ENCODE results near the gene UXS1.
"Not testable (repeated sequence)": the region's sequence is repeated elsewhere in the genome, so short reads cannot be mapped to it uniquely, and the experiment has no call there.

Gene UXS1

GRCh38 chr2:106208399-106208798 lies 14.3 kb upstream of the UXS1 start:
- Histone ChIP-seq H3K9me3 (ENCODE audit: control insufficient read depth in 1 of 2, low read length in 2 of 2) (no peaks in the 10 kb centered on the region), H3K4me1 (ENCODE audit: control insufficient read depth in 1 of 2, insufficient read depth in 2 of 2, low read length in 2 of 2) (no peaks in the 10 kb centered on the region), H3K27me3 (ENCODE audit: control insufficient read depth in 1 of 2, insufficient read depth in 2 of 2, low read length in 2 of 2) (no peaks in the 10 kb centered on the region), H3K36me3 (ENCODE audit: control insufficient read depth in 1 of 2, insufficient read depth in 2 of 2, low read length in 2 of 2) (no peaks in the 10 kb centered on the region), H3K4me3 (ENCODE audit: low read depth in 1 of 2, low read length in 2 of 2) (no peak overlapping the region), H3K9ac (ENCODE audit: low read depth in 1 of 2, low read length in 2 of 2) (no peak overlapping the region), H3K27ac (ENCODE audit: low read depth, low read length) (no peak overlapping the region)

DNA sequence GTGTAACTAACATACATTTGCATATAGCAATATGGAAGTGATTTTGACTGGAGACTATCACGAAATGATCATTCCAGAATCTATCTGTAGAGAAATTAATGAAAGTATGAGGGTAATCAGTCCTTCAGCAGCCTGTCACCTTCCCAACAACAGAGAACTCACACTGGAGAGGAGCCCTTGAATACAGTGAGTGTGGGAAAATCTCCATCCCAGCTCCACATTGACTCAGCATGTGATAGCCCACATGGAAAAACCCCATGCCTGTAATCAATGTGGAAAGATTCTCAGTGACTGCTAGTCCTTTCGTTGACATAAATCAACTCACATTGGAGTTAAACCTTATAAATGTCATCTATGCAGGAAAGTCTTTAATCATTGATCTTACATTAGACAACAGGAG lies 13.1 kb upstream of the UXS1 start:
- Histone ChIP-seq H3K27me3 (ENCODE audit: control insufficient read depth in 1 of 2, insufficient read depth in 2 of 2, low read length in 2 of 2) (no peaks in the 10 kb centered on the region), H3K27ac (ENCODE audit: low read depth, low read length) (no peak overlapping the region), H3K4me3 (ENCODE audit: low read depth in 1 of 2, low read length in 2 of 2) (no peak overlapping the region), H3K9ac (ENCODE audit: low read depth in 1 of 2, low read length in 2 of 2) (no peak overlapping the region), H3K4me1 (ENCODE audit: control insufficient read depth in 1 of 2, insufficient read depth in 2 of 2, low read length in 2 of 2) (no peaks in the 10 kb centered on the region), H3K9me3 (ENCODE audit: control insufficient read depth in 1 of 2, low read length in 2 of 2) (no peaks in the 10 kb centered on the region), H3K36me3 (ENCODE audit: control insufficient read depth in 1 of 2, insufficient read depth in 2 of 2, low read length in 2 of 2) (no peaks in the 10 kb centered on the region)

- Histone ChIP-seq H3K36me3 (ENCODE audit: control insufficient read depth in 1 of 2, insufficient read depth in 2 of 2, low read length in 2 of 2) (no peaks in the 10 kb centered on the region), H3K27ac (ENCODE audit: low read depth, low read length) (no peak overlapping the region), H3K27me3 (ENCODE audit: control insufficient read depth in 1 of 2, insufficient read depth in 2 of 2, low read length in 2 of 2) (no peaks in the 10 kb centered on the region), H3K4me1 (ENCODE audit: control insufficient read depth in 1 of 2, insufficient read depth in 2 of 2, low read length in 2 of 2) (no peaks in the 10 kb centered on the region), H3K9ac (ENCODE audit: low read depth in 1 of 2, low read length in 2 of 2) (no peak overlapping the region), H3K4me3 (ENCODE audit: low read depth in 1 of 2, low read length in 2 of 2) (no peak overlapping the region), H3K9me3 (ENCODE audit: control insufficient read depth in 1 of 2, low read length in 2 of 2) (no peaks in the 10 kb centered on the region)
Observed at GRCh38 chr2:106205488-106205887, 11.4 kb upstream of the UXS1 start.

GRCh38 chr2:106204551-106204950 lies 10.4 kb upstream of the UXS1 start:
- not testable (repeated sequence) for H3K9me3 ChIP-seq (ENCODE audit: control insufficient read depth in 1 of 2, low read length in 2 of 2); H3K4me3 ChIP-seq (ENCODE audit: low read depth in 1 of 2, low read length in 2 of 2); H3K27me3 ChIP-seq (ENCODE audit: control insufficient read depth in 1 of 2, insufficient read depth in 2 of 2, low read length in 2 of 2); H3K27ac ChIP-seq (ENCODE audit: low read depth, low read length); H3K4me1 ChIP-seq (ENCODE audit: control insufficient read depth in 1 of 2, insufficient read depth in 2 of 2, low read length in 2 of 2); H3K9ac ChIP-seq (ENCODE audit: low read depth in 1 of 2, low read length in 2 of 2); H3K36me3 ChIP-seq (ENCODE audit: control insufficient read depth in 1 of 2, insufficient read depth in 2 of 2, low read length in 2 of 2)

DNA sequence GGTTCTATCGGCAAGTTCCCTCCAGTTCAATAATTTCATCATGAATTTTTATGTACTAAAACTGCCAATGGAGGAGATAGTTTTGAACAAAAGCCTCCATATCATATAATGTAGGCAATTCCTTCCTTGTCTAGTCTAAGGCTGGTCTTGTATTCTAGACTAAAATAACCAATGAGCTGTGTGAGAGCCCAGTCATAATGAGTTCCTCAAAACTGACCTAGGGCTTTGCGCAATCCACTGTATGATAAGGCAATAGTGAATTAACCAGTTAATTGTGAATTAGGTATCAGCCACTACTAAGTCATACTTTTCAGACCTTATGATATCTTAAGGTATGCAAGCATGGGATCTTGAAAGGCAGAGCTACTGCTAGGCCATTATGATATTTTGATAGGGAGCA lies 7.6 kb upstream of the UXS1 start:
- no peak overlapping the region for H3K4me3 ChIP-seq (ENCODE audit: low read depth in 1 of 2, low read length in 2 of 2)
- H3K4me1 ChIP-seq (ENCODE audit: control insufficient read depth in 1 of 2, insufficient read depth in 2 of 2, low read length in 2 of 2): no peaks in the 10 kb centered on the region
- H3K36me3 ChIP-seq (ENCODE audit: control insufficient read depth in 1 of 2, insufficient read depth in 2 of 2, low read length in 2 of 2): no peaks in the 10 kb centered on the region

GRCh38 chr2:106197878-106198277 lies 3.8 kb upstream of the UXS1 start:
- Histone ChIP-seq H3K4me3 (ENCODE audit: low read depth in 1 of 2, low read length in 2 of 2) (no peak overlapping the region), H3K4me1 (ENCODE audit: control insufficient read depth in 1 of 2, insufficient read depth in 2 of 2, low read length in 2 of 2) (peaks cover under 1 to 5% of the 10 kb centered on the region in 2 donors), H3K27me3 (ENCODE audit: control insufficient read depth in 1 of 2, insufficient read depth in 2 of 2, low read length in 2 of 2) (no peaks in the 10 kb centered on the region), H3K9me3 (ENCODE audit: control insufficient read depth in 1 of 2, low read length in 2 of 2) (no peaks in the 10 kb centered on the region), H3K27ac (ENCODE audit: low read depth, low read length) (no peak overlapping the region), H3K36me3 (ENCODE audit: control insufficient read depth in 1 of 2, insufficient read depth in 2 of 2, low read length in 2 of 2) (no peaks in the 10 kb centered on the region), H3K9ac (ENCODE audit: low read depth in 1 of 2, low read length in 2 of 2) (no peak overlapping the region)

More for the DNA sequence above, 7.6 kb upstream of the UXS1 start:
- no peak overlapping the region for H3K27ac ChIP-seq (ENCODE audit: low read depth, low read length)
- no peaks in the 10 kb centered on the region for H3K27me3 ChIP-seq (ENCODE audit: control insufficient read depth in 1 of 2, insufficient read depth in 2 of 2, low read length in 2 of 2)
- no peaks in the 10 kb centered on the region for H3K9me3 ChIP-seq (ENCODE audit: control insufficient read depth in 1 of 2, low read length in 2 of 2)
- H3K9ac ChIP-seq (ENCODE audit: low read depth in 1 of 2, low read length in 2 of 2): no peak overlapping the region

DNA sequence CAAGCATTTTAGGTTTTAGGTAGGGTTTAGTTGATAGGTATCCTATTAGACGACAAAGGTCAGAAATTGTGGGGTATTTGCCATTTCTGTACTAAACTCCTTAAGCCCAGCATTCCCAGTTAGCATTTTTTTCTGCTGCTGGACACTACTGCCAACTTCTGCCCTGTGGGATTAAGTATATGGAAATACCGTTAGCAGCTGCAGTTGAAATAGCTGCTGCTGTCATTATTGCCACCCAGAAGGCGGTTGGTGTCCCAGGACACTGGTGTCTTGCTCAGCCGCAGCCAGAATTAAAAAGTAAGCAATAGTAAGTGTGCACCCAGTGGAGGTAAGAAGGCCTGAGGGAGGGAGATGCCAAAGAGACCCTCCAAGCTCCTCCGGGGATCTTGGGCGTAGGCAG lies 1.9 kb upstream of the UXS1 start:
- Histone ChIP-seq H3K9me3 (ENCODE audit: control insufficient read depth in 1 of 2, low read length in 2 of 2) (no peaks in the 10 kb centered on the region), H3K36me3 (ENCODE audit: control insufficient read depth in 1 of 2, insufficient read depth in 2 of 2, low read length in 2 of 2) (no peaks in the 10 kb centered on the region), H3K4me1 (ENCODE audit: control insufficient read depth in 1 of 2, insufficient read depth in 2 of 2, low read length in 2 of 2) (peaks cover 5 to 10% of the 10 kb centered on the region in 2 donors), H3K4me3 (ENCODE audit: low read depth in 1 of 2, low read length in 2 of 2) (no peak overlapping the region), H3K9ac (ENCODE audit: low read depth in 1 of 2, low read length in 2 of 2) (no peak overlapping the region), H3K27me3 (ENCODE audit: control insufficient read depth in 1 of 2, insufficient read depth in 2 of 2, low read length in 2 of 2) (no peaks in the 10 kb centered on the region), H3K27ac (ENCODE audit: low read depth, low read length) (no peak overlapping the region)

DNA sequence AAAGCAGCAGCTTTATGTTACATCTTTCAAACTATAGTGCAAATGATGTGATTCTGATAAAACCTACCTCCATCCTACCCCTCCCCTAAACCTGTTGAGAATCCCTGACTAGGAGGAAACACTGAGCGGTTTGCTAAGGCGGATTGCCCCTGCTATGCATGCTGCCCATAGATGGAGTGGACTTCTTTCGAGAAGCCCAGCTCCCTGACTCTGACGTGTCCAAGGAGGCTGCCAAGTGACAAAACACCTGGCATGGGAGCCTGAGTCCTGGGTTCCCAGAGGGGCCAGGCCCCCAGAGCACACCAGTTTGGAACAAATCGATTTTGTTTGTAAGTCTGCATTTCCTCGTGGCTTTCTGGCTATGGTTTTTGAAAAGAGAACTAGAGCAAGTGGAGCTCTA lies 1.4 kb upstream of the UXS1 start:
- Histone ChIP-seq H3K4me1 (ENCODE audit: control insufficient read depth in 1 of 2, insufficient read depth in 2 of 2, low read length in 2 of 2) (peaks cover 5 to 10% of the 10 kb centered on the region in 2 donors), H3K9me3 (ENCODE audit: control insufficient read depth in 1 of 2, low read length in 2 of 2) (no peaks in the 10 kb centered on the region), H3K9ac (ENCODE audit: low read depth in 1 of 2, low read length in 2 of 2) (no peak overlapping the region), H3K27me3 (ENCODE audit: control insufficient read depth in 1 of 2, insufficient read depth in 2 of 2, low read length in 2 of 2) (no peaks in the 10 kb centered on the region), H3K4me3 (ENCODE audit: low read depth in 1 of 2, low read length in 2 of 2) (no peak overlapping the region), H3K27ac (ENCODE audit: low read depth, low read length) (no peak overlapping the region), H3K36me3 (ENCODE audit: control insufficient read depth in 1 of 2, insufficient read depth in 2 of 2, low read length in 2 of 2) (no peaks in the 10 kb centered on the region)

DNA sequence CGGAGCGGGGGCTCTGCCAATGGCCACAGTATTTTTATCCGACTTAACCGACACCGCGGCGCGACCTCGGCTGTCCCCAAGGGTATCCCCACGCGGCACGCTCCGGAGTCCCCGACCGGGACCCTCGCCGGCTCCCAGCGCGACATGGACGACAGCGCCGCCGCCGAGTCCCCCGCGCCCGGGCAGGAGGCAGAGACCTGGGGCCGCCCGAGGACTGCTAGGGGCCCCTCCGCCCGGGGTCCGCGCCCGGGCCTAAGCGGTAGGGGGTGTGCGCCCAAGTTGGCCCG lies 468 bp downstream of the UXS1 start:
- no peaks in the 10 kb centered on the region for H3K36me3 ChIP-seq (ENCODE audit: control insufficient read depth in 1 of 2, insufficient read depth in 2 of 2, low read length in 2 of 2)
- peak overlapping the region; percentile 66 to 72 for H3K9ac ChIP-seq (ENCODE audit: low read depth in 1 of 2, low read length in 2 of 2)
- peak overlapping the region; percentile 30 for H3K27ac ChIP-seq (ENCODE audit: low read depth, low read length)
- peak overlapping the region; percentile 53 to 71 for H3K4me3 ChIP-seq (ENCODE audit: low read depth in 1 of 2, low read length in 2 of 2)
- no peaks in the 10 kb centered on the region for H3K9me3 ChIP-seq (ENCODE audit: control insufficient read depth in 1 of 2, low read length in 2 of 2)
- H3K4me1 ChIP-seq (ENCODE audit: control insufficient read depth in 1 of 2, insufficient read depth in 2 of 2, low read length in 2 of 2): peaks cover 5 to 10% of the 10 kb centered on the region in 2 donors
- H3K27me3 ChIP-seq (ENCODE audit: control insufficient read depth in 1 of 2, insufficient read depth in 2 of 2, low read length in 2 of 2): no peaks in the 10 kb centered on the region

DNA sequence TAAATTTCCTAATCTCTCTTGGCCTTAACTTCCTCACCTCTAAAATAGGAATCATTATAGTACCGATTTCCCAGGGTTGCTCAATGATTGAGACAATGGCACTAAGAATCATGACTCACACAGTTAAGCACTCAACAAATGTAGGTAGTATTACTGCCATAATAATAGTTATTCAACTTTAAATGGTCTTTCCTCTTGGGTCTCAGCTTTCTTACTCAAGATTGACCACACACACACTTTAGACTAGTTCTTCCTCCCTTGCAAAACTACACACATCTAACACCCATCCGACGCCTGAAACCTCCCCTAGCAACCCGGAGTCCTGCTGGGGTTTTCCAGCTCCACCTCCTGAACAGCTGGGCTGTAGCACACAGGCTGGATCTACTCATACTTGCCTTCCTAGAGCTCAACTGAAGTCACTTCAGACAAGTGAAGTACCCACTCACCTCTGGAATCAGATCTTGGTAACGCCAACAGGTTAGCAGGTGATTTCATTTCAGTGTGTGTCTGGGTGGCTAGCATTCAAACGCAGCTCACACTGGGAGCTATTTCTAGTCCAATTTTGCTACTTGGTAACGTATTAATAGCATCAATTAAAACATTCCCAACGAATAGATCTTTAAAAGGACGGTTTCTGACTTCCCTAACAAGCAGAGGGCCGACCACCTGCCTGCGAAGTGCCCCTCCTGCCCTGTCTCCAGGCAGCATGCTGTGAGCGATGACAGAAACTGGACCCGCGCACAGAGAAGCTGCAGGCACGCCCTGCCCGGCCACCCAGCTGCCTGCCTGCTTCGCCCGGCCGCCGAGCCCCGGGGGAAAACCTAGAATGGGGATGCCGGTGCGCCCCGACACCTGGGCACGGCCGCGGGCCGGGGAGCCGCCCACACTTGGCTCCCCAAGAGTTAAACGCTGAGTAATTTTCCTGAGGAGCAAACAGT lies 1.1 kb downstream of the UXS1 start:
- Histone ChIP-seq H3K4me1 (ENCODE audit: control insufficient read depth in 1 of 2, insufficient read depth in 2 of 2, low read length in 2 of 2) (peaks cover 5 to 10% of the 10 kb centered on the region in 2 donors), H3K9me3 (ENCODE audit: control insufficient read depth in 1 of 2, low read length in 2 of 2) (no peaks in the 10 kb centered on the region), H3K4me3 (ENCODE audit: low read depth in 1 of 2, low read length in 2 of 2) (peak overlapping the region; percentile 53 to 71), H3K36me3 (ENCODE audit: control insufficient read depth in 1 of 2, insufficient read depth in 2 of 2, low read length in 2 of 2) (no peaks in the 10 kb centered on the region), H3K9ac (ENCODE audit: low read depth in 1 of 2, low read length in 2 of 2) (peak overlapping the region; percentile 66 to 72), H3K27ac (ENCODE audit: low read depth, low read length) (peak overlapping the region; percentile 30), H3K27me3 (ENCODE audit: control insufficient read depth in 1 of 2, insufficient read depth in 2 of 2, low read length in 2 of 2) (no peaks in the 10 kb centered on the region)

Data from duodenal mucosa (tissue), 2 donors.